Smooth muscle cell (in vitro differentiated cells): ENCODE data around the gene OPRD1. TPM values are rescaled to one million over a fixed set of nuclear protein-coding genes. Genes with fewer than 3 reads are reported as not detected.

ENCODE experiments used
- DNase-seq: peaks from one replicate; lab custom pipeline; 2025; ENCODE audit not compliant: unreplicated experiment; lab: John Stamatoyannopoulos, UW
- H2AFZ ChIP-seq: fragments of 200-600 bp; sonication (generic); 2 replicates; pipeline ENCODE4 v1.6.0; 2016; ENCODE audit warnings: antibody characterized with exemption, low read depth, mild to moderate bottlenecking
- H3F3A ChIP-seq: fragments of 200-600 bp; sonication (generic); 2 replicates; pipeline ENCODE4 v1.6.0; 2017; ENCODE audit warnings: antibody characterized with exemption, low read depth
- H3K27ac ChIP-seq: fragments of 200-600 bp; sonication (generic); 2 replicates; pipeline ENCODE4 v1.5.1; 2016; ENCODE audit warnings: low read depth, mild to moderate bottlenecking
- H3K27me3 ChIP-seq: fragments of 200-600 bp; sonication (generic); 2 replicates; pipeline ENCODE4 v1.6.1; 2016; ENCODE audit warnings: low read depth, mild to moderate bottlenecking
- H3K36me3 ChIP-seq: fragments of 200-600 bp; sonication (generic); 2 replicates; pipeline ENCODE4 v1.5.1; 2016; ENCODE audit warnings: low read depth
- H3K4me1 ChIP-seq: fragments of 200-600 bp; sonication (generic); 2 replicates; pipeline ENCODE4 v1.5.1; 2016; ENCODE audit warnings: low read depth
- H3K4me2 ChIP-seq: fragments of 200-600 bp; sonication (generic); 2 replicates; pipeline ENCODE4 v1.6.0; 2016; ENCODE audit warnings: mild to moderate bottlenecking
- H3K4me3 ChIP-seq: fragments of 200-600 bp; sonication (generic); 2 replicates; pipeline ENCODE4 v1.5.1; 2016; ENCODE audit warnings: mild to moderate bottlenecking
- H3K79me2 ChIP-seq: fragments of 200-600 bp; sonication (generic); 2 replicates; pipeline ENCODE4 v1.6.0; 2016; ENCODE audit warnings: low read depth, mild to moderate bottlenecking
- H3K9ac ChIP-seq: fragments of 200-600 bp; sonication (generic); 2 replicates; pipeline ENCODE4 v1.6.0; 2016; ENCODE audit warnings: low read depth
- H3K9me3 ChIP-seq: fragments of 200-600 bp; sonication (generic); replicated peaks from 2 replicates; pipeline ENCODE4 v1.5.1; 2016; ENCODE audit warnings: low read depth
- H4K20me1 ChIP-seq: fragments of 200-600 bp; sonication (generic); 2 replicates; pipeline ENCODE4 v1.6.0; 2016; ENCODE audit warnings: low read depth
- WGBS: methylation state at CpG from one replicate; pipeline ENCODE4 v1.1.7; 2016; ENCODE audit warnings: low lambda C conversion rate; 5-methylcytosine and 5-hydroxymethylcytosine counted together
- polyA plus RNA-seq: library from polyadenylated mRNA; unstranded; fragments of >200 nt; fragmentation: Nextera tagmentation; extraction: Ambion mirVana; gene quantifications from 2 replicates; pipeline ENCODE4 v1.2.1, GENCODE V29; 2016
- total RNA-seq: library from RNA; depleted of rRNA; stranded (reverse); fragments of >200 nt; gene quantifications from 2 replicates; pipeline ENCODE4 v1.2.3, GENCODE V29; 2014
- TF ChIP-seq, protein P1 (sequence below): fragments of 200-600 bp; sonication (generic); IDR thresholded peaks from 2 replicates; pipeline ENCODE4 v1.5.1; 2017; ENCODE audit warnings: borderline replicate concordance, mild to moderate bottlenecking, antibody characterized with exemption; ENCODE audit not compliant: insufficient read depth, poor library complexity, severe bottlenecking

Gene OPRD1
- total and polyA plus RNA-seq, 2 experiments from 2014 or later, result 0.90 to 1.5 TPM

DNA sequence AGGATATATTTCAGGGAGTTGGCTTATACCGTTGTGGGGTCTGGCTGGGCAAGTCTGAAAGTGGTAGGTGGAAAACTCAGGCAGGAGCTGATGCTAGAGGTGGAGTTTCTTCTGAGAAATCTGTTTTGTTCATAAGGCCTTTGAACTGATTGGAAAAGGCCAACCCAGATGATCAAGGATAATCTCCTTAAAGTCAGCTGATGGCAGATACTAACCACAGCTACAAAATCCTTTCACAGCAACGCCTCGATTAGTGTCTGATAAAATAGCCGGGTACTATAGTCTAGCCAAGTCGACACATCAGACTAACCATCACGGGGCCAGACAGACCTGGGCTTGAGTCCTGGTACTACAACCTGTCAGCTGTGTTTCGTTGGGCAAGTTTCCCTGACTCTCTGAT, 21.4 kb downstream of the OPRD1 start:
- Histone ChIP-seq H4K20me1 (no peaks in the 10 kb centered on the region), H3F3A (peaks cover 3% of the 10 kb centered on the region), H3K9me3 (no peaks in the 10 kb centered on the region), H2AFZ (no peak overlapping the region), H3K4me2 (no peak overlapping the region), H3K79me2 (no peaks in the 10 kb centered on the region), H3K27me3 (no peaks in the 10 kb centered on the region), H3K9ac (no peak overlapping the region), H3K36me3 (no peaks in the 10 kb centered on the region), H3K4me3 (no peak overlapping the region), H3K27ac (no peak overlapping the region), H3K4me1 (no peaks in the 10 kb centered on the region)
- WGBS, result 41% methylated on average over 7 of the region's 7 CpGs
- TF ChIP-seq, protein P1, sequence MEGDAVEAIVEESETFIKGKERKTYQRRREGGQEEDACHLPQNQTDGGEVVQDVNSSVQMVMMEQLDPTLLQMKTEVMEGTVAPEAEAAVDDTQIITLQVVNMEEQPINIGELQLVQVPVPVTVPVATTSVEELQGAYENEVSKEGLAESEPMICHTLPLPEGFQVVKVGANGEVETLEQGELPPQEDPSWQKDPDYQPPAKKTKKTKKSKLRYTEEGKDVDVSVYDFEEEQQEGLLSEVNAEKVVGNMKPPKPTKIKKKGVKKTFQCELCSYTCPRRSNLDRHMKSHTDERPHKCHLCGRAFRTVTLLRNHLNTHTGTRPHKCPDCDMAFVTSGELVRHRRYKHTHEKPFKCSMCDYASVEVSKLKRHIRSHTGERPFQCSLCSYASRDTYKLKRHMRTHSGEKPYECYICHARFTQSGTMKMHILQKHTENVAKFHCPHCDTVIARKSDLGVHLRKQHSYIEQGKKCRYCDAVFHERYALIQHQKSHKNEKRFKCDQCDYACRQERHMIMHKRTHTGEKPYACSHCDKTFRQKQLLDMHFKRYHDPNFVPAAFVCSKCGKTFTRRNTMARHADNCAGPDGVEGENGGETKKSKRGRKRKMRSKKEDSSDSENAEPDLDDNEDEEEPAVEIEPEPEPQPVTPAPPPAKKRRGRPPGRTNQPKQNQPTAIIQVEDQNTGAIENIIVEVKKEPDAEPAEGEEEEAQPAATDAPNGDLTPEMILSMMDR, result no peak
- DNase-seq, result no peak

DNA sequence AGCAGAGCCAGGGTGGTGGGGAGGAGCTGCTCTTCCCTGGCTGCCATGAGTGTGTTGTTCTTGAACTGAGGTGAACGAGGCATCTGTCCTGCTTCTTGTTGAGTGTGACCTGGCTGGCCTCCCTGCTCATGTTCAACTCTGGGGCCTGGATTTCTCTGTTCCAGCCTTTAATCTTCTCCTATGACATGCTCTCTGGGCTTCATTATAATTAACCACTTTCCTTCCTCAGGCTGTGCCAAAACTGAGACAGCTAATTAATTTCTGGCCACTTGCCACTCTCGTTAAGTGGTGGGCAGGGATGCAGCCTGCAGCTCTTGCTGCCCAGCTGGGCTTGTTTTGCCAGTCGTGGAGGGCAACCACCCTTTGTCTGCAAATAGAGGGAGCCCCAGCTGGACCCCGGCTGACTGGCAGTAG, 23.3 kb downstream of the OPRD1 start:
- no peaks in the 10 kb centered on the region for H4K20me1 ChIP-seq
- H2AFZ ChIP-seq, result no peak overlapping the region
- TF ChIP-seq, protein P1, result no peak
- H3K9me3 ChIP-seq, result no peaks in the 10 kb centered on the region
- no peak overlapping the region for H3K4me3 ChIP-seq
- no peak overlapping the region for H3K4me2 ChIP-seq
- 76% methylated on average over 4 of the region's 4 CpGs for WGBS
- no peaks in the 10 kb centered on the region for H3K36me3 ChIP-seq
- no peak for DNase-seq
- no peak overlapping the region for H3K27ac ChIP-seq
- no peaks in the 10 kb centered on the region for H3K4me1 ChIP-seq
- H3K79me2 ChIP-seq, result no peaks in the 10 kb centered on the region
- H3K27me3 ChIP-seq, result no peaks in the 10 kb centered on the region
- no peak overlapping the region for H3K9ac ChIP-seq
- peaks cover 3% of the 10 kb centered on the region for H3F3A ChIP-seq

DNA sequence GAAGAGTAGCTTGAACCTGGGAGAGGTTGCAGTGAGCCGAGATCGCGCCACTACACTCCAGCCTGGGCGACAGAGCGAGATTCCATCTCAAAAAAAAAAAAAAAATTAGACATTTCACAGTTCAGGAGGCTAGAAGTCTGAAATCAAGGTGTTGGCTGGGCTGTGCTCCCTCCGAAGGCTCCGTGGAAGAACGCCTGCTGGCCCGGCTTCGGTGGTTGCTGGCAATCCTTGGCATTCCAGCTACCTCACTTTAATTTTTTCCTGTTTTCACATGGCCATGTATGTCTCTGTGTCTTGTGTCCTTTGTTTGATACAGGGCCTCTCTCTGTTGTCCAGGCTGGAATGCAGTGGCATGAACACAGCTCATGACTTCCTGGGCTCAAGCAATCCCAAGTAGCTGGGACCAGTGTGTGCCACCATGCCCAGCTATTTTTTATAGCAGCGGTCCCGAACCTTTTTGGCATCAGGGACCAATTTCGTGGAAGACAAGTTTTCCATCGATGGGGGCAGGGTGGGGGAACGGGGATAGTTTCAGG, 24.5 kb downstream of the OPRD1 start:
- H4K20me1 ChIP-seq, result no peaks in the 10 kb centered on the region
- no peak for DNase-seq
- H3K9me3 ChIP-seq, result no peaks in the 10 kb centered on the region
- no peaks in the 10 kb centered on the region for H3K4me1 ChIP-seq
- no peaks in the 10 kb centered on the region for H3K27me3 ChIP-seq
- no peaks in the 10 kb centered on the region for H3K79me2 ChIP-seq
- no peaks in the 10 kb centered on the region for H3K36me3 ChIP-seq
- no peak overlapping the region for H2AFZ ChIP-seq
- H3K27ac ChIP-seq, result no peak overlapping the region
- 95% methylated on average over 15 of the region's 15 CpGs for WGBS
- H3K4me3 ChIP-seq, result no peak overlapping the region
- no peak overlapping the region for H3K4me2 ChIP-seq
- TF ChIP-seq, protein P1, result no peak
- H3K9ac ChIP-seq, result no peak overlapping the region
- H3F3A ChIP-seq, result no peaks in the 10 kb centered on the region

DNA sequence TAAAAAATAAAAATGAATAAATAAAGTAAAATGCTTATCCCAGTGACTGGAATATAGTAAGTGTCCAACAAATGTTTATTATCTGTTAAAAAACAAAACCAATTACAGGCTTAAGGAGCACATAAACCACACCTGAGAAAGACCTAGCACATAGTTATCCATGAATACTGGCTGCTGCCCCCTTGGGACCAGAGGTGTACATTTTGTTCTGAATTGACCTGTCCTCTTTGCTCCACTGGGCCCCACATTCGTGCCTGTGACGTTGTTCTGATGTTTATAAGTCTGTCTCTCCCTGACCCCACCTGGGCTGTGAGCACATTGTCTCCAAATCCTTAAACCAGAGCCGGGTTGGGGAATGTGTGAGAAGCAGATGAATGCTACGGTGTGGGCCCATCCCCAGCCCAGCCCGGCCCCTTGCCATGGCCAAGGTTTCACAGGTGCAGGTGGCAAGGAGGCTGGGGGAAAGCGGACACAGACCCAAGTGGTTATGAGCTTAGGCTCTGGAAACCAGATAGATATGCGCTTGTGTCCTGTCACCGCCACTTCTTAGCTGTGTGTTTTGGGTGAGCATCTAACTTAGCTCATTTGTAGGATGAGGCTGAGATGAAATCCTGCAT, 29.1 kb downstream of the OPRD1 start:
- no peaks in the 10 kb centered on the region for H3K36me3 ChIP-seq
- DNase-seq, result no peak
- no peaks in the 10 kb centered on the region for H3K27me3 ChIP-seq
- WGBS, result 94% methylated on average over 8 of the region's 8 CpGs
- no peak overlapping the region for H3K4me2 ChIP-seq
- no peaks in the 10 kb centered on the region for H3K9me3 ChIP-seq
- no peaks in the 10 kb centered on the region for H3F3A ChIP-seq
- no peaks in the 10 kb centered on the region for H4K20me1 ChIP-seq
- no peak overlapping the region for H3K4me3 ChIP-seq
- H2AFZ ChIP-seq, result no peak overlapping the region
- H3K4me1 ChIP-seq, result no peaks in the 10 kb centered on the region
- no peak overlapping the region for H3K27ac ChIP-seq
- H3K9ac ChIP-seq, result no peak overlapping the region
- no peaks in the 10 kb centered on the region for H3K79me2 ChIP-seq
- TF ChIP-seq, protein P1, result no peak
